NB4 (cell line): ENCODE data around the gene GNA12.
A peak's percentile ranks its signal among the peaks of the same experiment; 100 is the strongest.

Source experiments
- DNase-seq: peaks from one replicate; pipeline ENCODE4 v3.0.0; 2010; ENCODE audit warnings: low read depth
- H3K4me3 ChIP-seq: one replicate; pipeline ENCODE4 v1.5.1; 2011; ENCODE audit warnings: mild to moderate bottlenecking, low read depth, low read length, moderate library complexity
- MYC ChIP-seq: IDR thresholded peaks from 2 replicates; pipeline ENCODE4 v1.6.1; 2011; ENCODE audit warnings: low read depth, low read length
- POLR2A ChIP-seq: IDR thresholded peaks from 2 replicates; pipeline ENCODE4 v1.6.1; 2011; ENCODE audit warnings: mild to moderate bottlenecking; ENCODE audit not compliant: insufficient read length; ENCODE audit errors: extremely low read depth
- TF ChIP-seq, protein P1 (sequence below): IDR thresholded peaks from one replicate; pipeline ENCODE4 v1.5.1; 2012; ENCODE audit warnings: low read depth, low read length
- TF ChIP-seq, protein P2 (sequence below): IDR thresholded peaks from 2 replicates; pipeline ENCODE4 v1.6.1; 2011; ENCODE audit warnings: low read depth, low read length

GNA12 gene

DNA sequence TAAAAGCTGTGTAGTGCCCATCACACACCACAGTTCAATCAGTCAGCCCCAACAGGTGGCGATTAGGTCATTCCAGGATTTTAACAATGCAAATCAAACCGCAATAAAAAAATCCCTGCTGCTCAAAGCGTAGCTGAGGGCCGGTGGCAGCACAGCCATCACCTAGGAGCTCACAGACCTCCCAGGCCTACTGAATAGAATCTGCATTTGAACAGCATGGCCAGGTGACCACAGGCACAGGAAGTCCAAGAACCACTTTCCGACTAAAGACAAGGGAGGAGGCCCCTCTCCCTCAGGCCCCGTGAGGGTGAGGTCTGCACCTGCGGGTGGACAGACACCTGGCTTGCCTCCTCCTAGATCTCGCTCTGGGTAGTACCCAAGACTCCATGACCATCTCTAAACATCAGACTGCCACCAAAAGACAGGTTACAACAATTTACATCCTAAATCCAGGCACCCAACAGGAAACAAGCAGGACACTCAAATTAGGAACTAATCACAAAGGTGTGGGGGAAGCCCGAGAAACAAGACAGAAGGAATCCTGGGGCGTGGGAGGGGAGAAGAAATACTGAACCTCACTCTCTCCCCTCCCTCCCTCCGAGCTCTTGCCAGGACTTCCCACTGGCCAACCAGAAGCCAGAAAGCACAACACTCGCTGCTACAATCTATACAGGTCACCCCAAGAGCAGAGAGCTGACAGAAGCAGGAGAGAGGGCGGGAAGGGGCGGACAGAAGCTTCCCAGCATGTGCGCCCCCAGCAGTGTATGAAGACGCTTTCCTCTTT, 19.2 kb downstream of the GNA12 start:
- TF ChIP-seq MYC, result no peak
- TF ChIP-seq POLR2A, result no peak
- TF ChIP-seq, protein P1, sequence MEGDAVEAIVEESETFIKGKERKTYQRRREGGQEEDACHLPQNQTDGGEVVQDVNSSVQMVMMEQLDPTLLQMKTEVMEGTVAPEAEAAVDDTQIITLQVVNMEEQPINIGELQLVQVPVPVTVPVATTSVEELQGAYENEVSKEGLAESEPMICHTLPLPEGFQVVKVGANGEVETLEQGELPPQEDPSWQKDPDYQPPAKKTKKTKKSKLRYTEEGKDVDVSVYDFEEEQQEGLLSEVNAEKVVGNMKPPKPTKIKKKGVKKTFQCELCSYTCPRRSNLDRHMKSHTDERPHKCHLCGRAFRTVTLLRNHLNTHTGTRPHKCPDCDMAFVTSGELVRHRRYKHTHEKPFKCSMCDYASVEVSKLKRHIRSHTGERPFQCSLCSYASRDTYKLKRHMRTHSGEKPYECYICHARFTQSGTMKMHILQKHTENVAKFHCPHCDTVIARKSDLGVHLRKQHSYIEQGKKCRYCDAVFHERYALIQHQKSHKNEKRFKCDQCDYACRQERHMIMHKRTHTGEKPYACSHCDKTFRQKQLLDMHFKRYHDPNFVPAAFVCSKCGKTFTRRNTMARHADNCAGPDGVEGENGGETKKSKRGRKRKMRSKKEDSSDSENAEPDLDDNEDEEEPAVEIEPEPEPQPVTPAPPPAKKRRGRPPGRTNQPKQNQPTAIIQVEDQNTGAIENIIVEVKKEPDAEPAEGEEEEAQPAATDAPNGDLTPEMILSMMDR, result no peak
- TF ChIP-seq, protein P2, sequence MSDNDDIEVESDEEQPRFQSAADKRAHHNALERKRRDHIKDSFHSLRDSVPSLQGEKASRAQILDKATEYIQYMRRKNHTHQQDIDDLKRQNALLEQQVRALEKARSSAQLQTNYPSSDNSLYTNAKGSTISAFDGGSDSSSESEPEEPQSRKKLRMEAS, result no peak
- H3K4me3 ChIP-seq, result no peak overlapping the region

DNA sequence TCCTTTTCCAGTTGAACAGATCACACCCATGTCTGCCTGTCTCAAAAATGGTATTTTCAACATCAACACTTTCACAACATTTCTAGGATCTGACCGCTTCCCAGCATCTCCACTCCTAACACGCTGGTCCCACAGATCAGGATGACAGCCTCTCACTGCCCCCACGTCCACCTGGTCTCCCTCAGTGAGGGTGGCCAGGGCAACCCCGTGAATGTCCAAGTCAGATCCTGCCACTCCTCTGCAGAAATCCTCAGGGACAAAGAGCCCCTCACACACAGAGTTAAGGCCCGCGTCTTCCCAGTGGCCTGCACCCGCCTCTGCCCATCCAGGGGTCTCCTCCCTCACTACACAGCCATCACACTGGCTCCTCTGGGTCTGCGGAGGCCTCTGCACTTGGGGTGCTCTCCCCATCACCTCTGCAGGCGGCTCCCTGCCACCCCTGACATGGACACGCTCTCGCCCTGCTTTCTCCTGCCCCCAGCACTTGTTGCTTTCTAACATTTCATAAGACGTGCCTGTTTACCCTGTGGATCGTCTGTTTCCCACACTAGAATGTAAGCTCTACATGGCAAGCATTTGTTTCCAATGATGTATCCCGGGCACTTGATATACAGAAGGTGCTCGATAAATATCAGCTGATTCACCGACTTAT, 20.0 kb downstream of the GNA12 start:
- TF ChIP-seq MYC (no peak), POLR2A (no peak)
- TF ChIP-seq, protein P2, result no peak
- TF ChIP-seq, protein P1, result no peak
- H3K4me3 ChIP-seq, result no peak overlapping the region
- no peak for DNase-seq

More for the DNA sequence above, 19.2 kb downstream of the GNA12 start:
- DNase-seq, result no peak

DNA sequence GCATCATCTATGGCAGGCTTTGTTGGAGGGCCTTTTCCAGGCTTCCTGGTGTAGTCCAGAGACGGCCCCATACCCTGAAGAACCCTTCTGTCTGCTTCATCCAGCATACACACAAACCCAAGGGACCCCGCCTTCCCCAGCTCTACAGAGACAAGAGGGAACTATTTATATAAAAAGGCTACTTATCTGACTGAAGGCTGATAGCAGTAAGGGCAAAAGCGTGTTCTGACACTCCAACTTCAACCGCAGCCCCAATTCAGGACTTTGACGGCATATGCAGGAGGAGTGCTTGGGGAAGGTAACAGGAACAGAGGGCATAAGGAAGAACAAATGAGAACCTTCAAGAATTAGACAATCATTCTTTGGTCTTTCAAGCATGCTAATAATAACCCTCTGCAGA, 21.0 kb downstream of the GNA12 start:
- TF ChIP-seq, protein P2, result no peak
- TF ChIP-seq MYC (no peak), POLR2A (no peak)
- TF ChIP-seq, protein P1, result no peak
- H3K4me3 ChIP-seq, result no peak overlapping the region
- no peak for DNase-seq

DNA sequence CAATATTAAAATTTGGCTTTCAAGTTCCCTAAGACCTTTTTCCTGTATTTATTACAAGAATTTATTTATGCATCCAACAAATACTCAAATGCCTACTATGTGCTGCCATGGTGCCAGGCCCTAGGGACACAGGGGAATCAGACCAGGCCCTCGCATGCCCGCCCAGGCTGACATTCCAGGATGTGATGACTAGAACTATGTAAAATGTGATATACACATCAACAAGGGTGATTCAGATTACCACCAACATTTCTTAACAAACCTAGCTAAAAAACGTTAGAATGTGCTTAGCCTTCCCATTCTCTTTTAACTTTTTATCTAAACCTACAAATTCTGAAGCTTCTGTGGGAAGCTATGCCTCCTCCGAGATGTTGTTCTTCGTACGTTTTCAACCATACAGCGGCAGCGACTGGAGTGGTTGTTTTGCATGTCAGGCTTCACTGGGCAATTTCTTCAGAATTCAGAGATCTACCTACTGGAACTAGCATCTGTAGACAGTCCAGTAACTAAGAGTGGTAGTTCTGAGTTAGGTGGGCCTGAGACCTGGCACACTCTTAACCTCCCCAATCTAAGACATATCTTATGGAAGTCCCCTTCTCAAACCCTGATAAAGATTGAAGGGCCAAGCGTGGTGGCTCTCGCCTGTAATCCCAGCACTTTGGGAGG, 22.1 kb downstream of the GNA12 start:
- no peak for DNase-seq
- H3K4me3 ChIP-seq, result no peak overlapping the region
- TF ChIP-seq POLR2A (no peak), MYC (no peak)
- TF ChIP-seq, protein P2, result no peak
- TF ChIP-seq, protein P1, result no peak

DNA sequence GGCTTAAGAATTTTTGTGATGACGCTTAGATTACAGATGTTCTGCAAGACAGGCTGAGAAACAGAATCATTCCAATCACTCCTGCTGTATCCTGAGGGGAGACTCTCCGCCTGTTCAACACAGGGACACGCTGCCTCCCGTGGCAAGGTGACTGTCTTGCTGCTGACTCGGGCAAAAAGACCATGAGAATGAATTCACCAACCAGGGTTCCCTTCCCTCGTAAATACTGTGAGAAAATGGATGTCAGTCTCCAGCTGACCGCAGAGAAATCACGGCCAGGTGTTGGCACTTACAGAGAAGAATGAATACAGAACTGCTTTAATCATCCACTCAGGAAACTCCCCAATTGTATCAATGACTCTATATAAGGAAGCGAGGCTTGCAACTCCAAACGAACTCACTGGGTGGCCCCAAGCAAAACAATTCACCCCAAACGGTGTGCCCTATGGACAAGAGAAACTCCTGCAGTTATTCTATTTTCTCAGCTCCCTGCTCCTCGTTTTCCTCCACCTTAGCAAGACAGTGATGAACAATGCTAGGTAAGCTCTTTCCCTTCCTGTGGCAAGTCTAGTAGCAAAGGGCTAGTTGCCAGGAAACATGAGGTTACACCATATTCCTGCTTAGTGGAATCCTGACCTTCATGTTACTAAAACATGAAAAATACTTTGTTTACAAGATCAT, 22.8 kb downstream of the GNA12 start:
- TF ChIP-seq, protein P1, result no peak
- TF ChIP-seq MYC, result no peak

More for the DNA sequence above, 22.8 kb downstream of the GNA12 start:
- peak; percentile 31 for DNase-seq
- no peak overlapping the region for H3K4me3 ChIP-seq
